ENCODE data around the gene MLLT3.

The MLLT3 gene

GRCh38 chr9:20343325-20343724 is 279.0 kb downstream of the MLLT3 start:
- DNase-seq (ENCODE audit: low read depth in 2 of 2): no peak

GRCh38 chr9:20340511-20340861 is 281.8 kb downstream of the MLLT3 start:
- DNase-seq (ENCODE audit: low read depth in 2 of 2): no peak

DNA sequence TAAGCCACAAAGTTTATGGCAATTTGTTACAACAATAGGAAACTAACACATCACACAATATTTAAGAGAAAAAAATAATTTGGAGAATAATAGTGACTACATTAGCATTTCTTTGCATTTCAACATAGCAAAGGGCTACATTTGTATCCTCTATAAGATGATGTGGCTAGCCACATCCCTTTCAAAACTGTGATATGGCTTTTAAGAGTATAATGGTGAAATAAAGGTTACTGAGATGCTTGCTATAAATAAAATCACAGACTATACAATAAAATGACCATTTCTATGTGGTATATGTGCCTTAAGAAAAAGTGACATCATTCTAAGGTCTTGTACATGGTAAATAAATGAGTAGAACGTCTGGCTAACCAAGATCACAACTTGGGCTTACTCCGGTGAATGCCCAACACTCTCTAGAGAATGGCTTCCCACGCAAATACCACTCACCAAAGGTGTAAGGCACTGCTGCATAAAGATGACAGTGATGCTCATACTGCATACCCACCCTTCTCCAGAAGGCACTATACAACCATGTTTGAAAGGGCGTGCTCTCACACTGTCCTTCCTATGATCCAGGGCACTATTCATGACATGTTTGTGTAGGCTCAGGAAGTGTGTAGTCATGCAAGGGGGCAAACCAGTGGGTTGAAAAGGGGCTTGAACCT is 286.5 kb downstream of the MLLT3 start:
- no peak for DNase-seq (ENCODE audit: low read depth in 2 of 2)

DNA sequence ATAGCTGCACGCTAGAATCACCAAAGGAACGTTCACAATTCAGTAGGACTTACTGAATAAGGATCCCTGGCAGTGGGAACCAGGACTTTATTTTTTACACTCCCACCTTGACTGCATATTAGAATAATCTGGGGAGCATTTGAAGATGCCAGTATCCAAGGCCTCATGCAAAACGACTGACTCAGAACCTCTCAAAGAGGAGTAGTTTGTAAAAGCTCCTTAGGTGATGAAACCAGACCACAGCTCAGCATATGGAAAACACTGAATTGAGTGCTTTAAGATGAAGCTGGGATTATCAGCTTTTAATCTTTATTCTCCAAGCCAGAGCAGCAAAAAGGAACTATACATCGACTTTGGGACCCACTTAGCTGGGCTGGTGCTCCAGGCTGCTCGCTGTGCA is 288.3 kb downstream of the MLLT3 start:
- no peak for DNase-seq (ENCODE audit: low read depth in 2 of 2)

DNA sequence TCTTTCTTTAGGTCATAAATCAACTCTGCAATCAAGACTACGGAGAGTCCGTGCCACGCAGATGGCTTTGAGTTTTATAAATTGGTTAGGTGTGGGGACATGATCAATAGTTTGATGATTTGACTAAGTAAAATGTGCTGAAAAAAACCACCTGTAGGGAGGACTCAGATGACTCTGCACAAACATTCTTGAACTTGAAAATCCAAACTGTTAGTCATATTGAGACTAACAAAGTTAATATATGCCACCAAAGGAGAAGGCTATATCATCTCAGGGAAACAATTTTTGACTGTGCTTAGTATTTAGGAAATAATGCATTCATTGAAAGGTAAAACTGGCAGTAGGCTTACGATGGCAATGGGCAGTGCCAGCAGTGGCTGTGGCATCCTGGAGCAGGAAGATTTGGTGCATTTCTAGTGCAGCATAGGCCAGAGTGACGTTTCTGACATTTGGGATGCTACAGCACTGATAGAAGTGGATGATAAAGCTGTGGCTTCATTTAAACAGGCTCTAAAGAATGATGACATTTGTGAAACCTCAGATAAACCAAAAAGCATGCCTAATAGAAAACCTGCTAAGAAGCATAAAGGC is 291.1 kb downstream of the MLLT3 start:
- DNase-seq (ENCODE audit: low read depth in 2 of 2): no peak

DNA sequence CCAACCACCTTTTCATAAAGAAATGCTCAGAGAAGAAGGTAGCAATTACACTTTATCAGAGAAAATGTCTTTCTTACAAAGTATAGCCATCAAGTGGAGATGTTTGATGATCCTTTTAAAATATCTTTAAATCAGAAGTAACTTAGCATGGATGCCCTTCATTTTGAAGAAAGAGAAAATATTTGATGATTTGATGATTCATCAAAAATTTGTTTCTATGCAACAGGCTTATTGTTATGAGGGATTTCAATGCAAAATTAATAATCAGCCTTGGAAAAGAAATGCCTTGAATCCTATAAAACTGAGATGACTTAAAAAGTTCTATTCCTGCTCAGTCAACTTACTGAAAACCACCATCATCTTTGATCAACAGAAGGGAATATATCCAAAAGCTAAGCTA is 291.6 kb downstream of the MLLT3 start:
- no peak for DNase-seq (ENCODE audit: low read depth in 2 of 2)

- no peak for DNase-seq (ENCODE audit: low read depth in 2 of 2)
These were observed 295.8 kb downstream of the MLLT3 start for GRCh38 chr9:20326516-20326915.

DNA sequence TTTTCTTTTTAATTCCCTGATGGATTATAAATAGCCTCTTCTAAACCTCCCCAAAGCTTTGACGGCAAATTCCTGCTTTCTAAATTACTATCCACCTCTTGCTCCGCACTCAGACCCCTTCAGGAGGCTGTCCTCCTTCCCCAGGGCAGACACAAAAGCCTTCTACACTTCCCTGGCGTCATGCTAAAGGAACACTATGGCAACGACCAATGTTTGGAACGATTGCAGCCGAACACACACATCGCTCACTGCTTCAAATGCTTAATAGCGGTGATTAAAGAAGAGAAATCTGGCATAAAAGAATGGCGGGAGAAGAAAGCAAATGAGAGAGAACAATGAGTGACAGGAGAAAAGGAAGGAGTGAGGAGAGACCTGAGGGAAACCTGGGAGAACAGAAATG is 297.3 kb downstream of the MLLT3 start:
- DNase-seq (ENCODE audit: low read depth in 2 of 2): no peak

- no peak for DNase-seq (ENCODE audit: low read depth in 2 of 2)
These were observed 300.1 kb downstream of the MLLT3 start for GRCh38 chr9:20322212-20322611.

- no peak for DNase-seq (ENCODE audit: low read depth in 2 of 2)
These were observed 300.7 kb downstream of the MLLT3 start for GRCh38 chr9:20321423-20322082.

GRCh38 chr9:20320921-20321320 is 301.4 kb downstream of the MLLT3 start:
- DNase-seq (ENCODE audit: low read depth in 2 of 2): no peak

GRCh38 chr9:20319641-20320337 is 302.5 kb downstream of the MLLT3 start:
- no peak for DNase-seq (ENCODE audit: low read depth in 2 of 2)

DNA sequence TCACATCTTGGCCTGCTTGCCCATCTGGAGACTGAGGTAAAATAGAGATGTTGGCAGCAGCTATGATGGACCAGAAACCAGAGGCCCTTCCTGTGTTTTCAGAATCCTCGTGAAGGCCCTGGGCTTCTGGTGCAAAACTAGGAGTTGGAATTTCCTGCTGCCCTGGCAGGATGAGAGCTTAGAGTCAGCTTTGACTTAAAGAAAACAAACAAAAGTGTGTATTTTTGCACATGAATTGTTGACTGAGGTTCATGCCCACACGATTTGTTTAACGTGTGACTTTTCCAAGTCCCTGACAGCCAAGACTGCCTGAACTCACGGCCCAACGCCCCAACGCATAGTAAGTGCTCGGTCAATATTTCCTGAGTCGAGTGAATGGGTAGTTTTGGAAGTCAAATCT is 303.1 kb downstream of the MLLT3 start:
- DNase-seq (ENCODE audit: low read depth in 2 of 2): no peak

DNA sequence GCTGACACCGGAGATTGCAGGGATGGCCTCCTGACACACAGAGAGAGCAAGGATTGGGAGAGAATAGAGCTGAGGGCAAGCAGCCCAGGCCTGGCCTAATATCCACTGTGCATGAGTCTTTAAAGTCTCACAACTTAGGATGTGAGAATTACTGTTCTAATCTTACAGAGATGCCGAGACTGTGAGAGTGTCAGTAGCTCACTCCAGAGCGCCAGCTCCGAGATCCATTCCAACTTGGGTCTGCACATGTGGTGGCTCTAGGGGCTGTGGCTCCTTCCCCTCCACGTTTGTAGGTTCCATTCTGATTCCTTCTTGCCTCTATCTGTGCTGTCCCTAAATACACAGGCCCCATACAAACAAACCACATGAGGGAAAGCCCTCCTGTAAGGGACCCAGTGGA is 304.6 kb downstream of the MLLT3 start:
- DNase-seq (ENCODE audit: low read depth in 2 of 2): no peak

GRCh38 chr9:20316372-20316771 is 305.9 kb downstream of the MLLT3 start:
- no peak for DNase-seq (ENCODE audit: low read depth in 2 of 2)

DNA sequence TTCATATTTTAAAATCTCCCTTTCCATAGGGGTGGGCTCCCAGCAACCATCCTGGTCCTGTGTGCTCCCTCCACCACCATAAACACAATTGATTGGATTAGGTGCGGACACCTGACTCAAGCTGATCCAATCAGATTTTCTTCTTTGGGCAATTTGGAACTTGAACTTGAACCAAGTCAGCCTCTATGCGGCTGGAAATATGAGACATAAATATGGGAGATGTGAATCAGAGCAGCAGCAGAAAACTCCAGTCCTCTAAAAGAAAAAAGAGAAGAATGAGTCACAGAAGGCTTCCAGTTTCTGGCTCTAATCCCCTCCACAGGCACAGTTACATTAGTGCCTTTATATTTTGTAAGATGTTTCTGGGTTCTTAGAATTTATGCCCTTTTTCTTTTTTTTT is 306.6 kb downstream of the MLLT3 start:
- DNase-seq (ENCODE audit: low read depth in 2 of 2): no peak

DNA sequence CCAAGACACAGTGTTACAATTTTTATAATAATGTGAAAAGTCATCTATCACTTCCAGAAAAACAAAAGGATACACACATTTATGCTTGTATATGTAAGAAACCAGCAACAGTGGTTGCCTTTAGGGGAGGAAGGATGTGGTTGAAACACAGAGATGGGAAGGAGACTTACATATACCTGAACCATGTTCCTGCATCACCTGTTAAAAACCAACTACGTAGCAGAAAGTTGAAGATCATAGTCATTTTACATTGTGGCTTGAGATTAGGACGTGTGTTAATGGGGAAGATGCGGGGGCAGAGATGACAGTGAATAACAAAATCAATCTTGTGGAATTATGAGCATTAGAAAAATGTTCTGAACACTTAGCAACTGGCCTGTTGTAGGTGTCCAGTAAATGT is 307.3 kb downstream of the MLLT3 start:
- DNase-seq (ENCODE audit: low read depth in 2 of 2): no peak

GRCh38 chr9:20313415-20313814 is 308.9 kb downstream of the MLLT3 start:
- DNase-seq (ENCODE audit: low read depth in 2 of 2): no peak

DNA sequence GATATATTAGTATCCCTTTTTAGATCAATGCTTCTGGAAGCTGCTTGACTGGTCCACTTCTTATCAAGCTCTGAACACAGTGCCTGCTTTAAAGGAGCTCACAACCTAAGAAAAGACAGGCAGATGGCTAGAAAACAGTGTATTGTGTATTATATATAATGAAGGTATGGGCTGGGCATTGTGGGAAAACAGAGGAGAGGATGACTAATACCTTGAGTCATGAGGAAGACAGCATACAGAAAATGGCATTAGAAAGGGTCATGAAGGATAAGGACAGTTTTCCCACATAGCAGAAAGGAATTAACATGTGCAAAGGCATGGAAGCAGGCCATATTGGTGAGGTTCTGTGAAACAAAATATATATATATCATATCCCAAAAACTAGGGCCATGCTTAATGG is 309.6 kb downstream of the MLLT3 start:
- no peak for DNase-seq (ENCODE audit: low read depth in 2 of 2)

- no peak for DNase-seq (ENCODE audit: low read depth in 2 of 2)
These were observed 312.3 kb downstream of the MLLT3 start for GRCh38 chr9:20310024-20310423.

DNA sequence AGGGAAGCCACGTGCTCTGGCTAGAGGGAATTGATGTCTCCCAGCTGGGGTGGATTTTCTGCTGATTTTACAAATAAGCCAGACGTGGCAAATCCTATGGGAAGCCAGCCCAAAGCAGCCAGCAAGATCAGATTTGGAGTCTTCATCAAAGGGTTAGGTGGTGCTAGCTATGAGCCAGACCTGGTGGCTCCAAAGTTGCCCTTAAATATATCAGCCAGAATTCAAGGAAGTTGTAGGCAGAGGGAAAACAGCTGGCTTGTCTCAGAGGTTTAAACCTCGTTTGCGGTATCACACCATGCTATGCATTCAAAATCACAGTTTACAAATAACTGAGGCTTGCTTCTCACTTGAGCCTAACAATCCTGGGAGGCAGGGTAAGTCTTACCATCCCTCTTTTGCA is 313.2 kb downstream of the MLLT3 start:
- DNase-seq (ENCODE audit: low read depth in 2 of 2): no peak

DNA sequence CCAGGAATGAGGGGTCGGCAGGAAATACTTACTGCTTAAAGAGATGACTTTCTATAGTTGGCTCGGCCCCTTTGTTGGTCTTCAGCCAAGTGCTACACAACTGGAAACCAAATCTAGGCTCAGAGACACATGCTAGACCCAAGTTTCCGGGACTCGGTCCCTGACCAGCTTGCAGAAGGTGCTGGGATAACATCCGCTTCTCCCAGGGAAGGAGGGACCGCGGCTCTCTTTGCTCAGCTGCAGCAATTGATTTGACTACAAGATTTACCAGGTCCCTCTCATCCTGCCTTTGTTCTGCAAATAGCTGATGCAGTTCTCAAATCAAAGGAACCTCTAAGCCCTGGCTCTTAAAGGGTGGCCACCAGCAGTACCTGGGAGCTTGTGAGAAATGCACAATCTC is 314.7 kb downstream of the MLLT3 start:
- DNase-seq (ENCODE audit: low read depth in 2 of 2): no peak

DNA sequence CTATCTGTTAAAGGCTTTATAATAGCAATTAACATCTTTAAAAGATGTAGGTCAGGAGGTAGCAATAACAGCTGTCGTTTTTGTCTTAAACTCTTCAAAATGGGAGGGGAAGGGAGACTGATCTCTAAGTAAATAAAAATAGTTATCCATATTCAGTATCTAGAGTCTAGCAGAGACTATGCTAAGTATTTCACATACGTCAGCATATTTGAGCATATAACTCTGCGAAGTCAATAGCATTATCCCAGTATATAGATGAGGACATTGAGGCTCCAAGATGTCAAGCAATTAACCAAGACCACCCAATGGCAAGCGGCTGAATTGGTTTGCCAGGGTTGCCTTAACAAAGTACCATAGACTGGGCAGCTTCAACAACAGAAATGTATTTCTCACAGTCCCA is 316.8 kb downstream of the MLLT3 start:
- no peak for DNase-seq (ENCODE audit: low read depth in 2 of 2)

All from stimulated activated CD8-positive, alpha-beta memory T cell treated with anti-CD3 and anti-CD28 coated beads, Interleukin-2, amount 100 ng/mL, for 48 hours (primary cell).